Glutamatergic neuron (in vitro differentiated cells): ENCODE measurements around the gene C13orf46. TPM values are rescaled to one million over a fixed set of nuclear protein-coding genes. Genes with fewer than 3 reads are reported as not detected.

ENCODE experiments used
- DNase-seq: peaks from one replicate; pipeline ENCODE4 v3.0.0; 2022
- H3K27ac Mint-ChIP-seq: one replicate; pipeline ENCODE4 v1.8.0; 2020; ENCODE audit warnings: mild to moderate bottlenecking, mixed read lengths, inconsistent platforms; ENCODE audit not compliant: unreplicated experiment
- H3K27me3 Mint-ChIP-seq: one replicate; pipeline ENCODE4 v1.8.0; 2020; ENCODE audit warnings: mild to moderate bottlenecking, moderate library complexity, mixed read lengths, inconsistent platforms; ENCODE audit not compliant: unreplicated experiment
- H3K36me3 Mint-ChIP-seq: one replicate; pipeline ENCODE4 v1.8.0; 2020; ENCODE audit warnings: mild to moderate bottlenecking, mixed read lengths, inconsistent platforms; ENCODE audit not compliant: unreplicated experiment
- H3K4me1 Mint-ChIP-seq: one replicate; pipeline ENCODE4 v1.8.0; 2020; ENCODE audit warnings: mild to moderate bottlenecking, low read depth, mixed read lengths, inconsistent platforms; ENCODE audit not compliant: unreplicated experiment
- H3K4me3 Mint-ChIP-seq: one replicate; pipeline ENCODE4 v1.8.0; 2020; ENCODE audit warnings: mild to moderate bottlenecking, mixed read lengths, inconsistent platforms; ENCODE audit not compliant: unreplicated experiment
- H3K9me3 Mint-ChIP-seq: one replicate; pipeline ENCODE4 v1.8.0; 2020; ENCODE audit warnings: mild to moderate bottlenecking, moderate library complexity, mixed read lengths, inconsistent platforms; ENCODE audit not compliant: unreplicated experiment
- CTCF ChIP-seq: fragments of 200-600 bp; sonication (generic); IDR thresholded peaks from one replicate; pipeline ENCODE4 v1.5.0; 2021; ENCODE audit not compliant: partially characterized antibody, unreplicated experiment
- total RNA-seq: library from RNA; stranded (reverse); fragmentation: NEBNext Ultra II Directional; extraction: Animal tissue kit (Norgen Biotek cat#: 25700); gene quantifications from one replicate; pipeline ENCODE4 v1.2.1, GENCODE V29; 2021; ENCODE audit not compliant: unreplicated experiment

Gene C13orf46
- total RNA-seq, 1 donor from 2014 or later = 0.71 TPM

GRCh38 chr13:113927661-113928581 lies 46.0 kb downstream of the C13orf46 start:
- no peak for TF ChIP-seq CTCF
- H3K27ac Mint-ChIP-seq = no peak overlapping the region

DNA sequence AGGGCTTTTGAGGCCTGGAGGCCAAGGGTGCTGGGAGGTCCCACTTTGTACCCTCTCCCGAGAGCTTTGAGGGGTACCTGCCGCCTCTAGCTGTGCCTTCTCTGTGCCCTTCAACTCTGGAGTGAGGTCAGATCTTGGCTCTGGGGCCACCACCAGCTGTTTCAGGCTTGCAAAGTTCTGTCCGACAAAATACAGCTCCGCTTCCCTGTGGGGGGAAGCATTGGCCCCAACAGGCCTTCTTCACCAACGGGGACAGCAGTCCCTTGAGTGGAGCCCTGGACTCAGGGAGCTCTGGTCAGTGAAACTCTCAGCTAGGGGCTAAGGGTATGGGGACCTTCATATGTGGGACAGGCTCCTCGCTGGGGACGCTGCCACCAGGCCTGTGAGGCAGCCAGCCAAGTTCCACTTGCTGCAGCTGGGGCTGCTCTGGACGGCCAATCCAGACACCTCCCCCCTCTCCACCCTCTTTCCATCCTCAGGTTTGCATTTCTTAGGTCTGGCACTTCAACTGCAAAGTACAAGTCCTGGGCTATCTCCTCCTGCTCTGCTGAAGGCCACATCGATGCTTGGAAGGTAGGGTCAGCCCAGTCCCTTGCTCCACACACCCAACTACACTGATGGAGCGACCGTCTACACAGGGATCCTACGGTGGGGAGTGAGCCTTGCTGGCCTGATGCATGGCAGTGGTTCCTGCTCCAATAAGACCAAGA lies 46.8 kb downstream of the C13orf46 start:
- H3K4me3 Mint-ChIP-seq = no peak overlapping the region
- H3K36me3 Mint-ChIP-seq = peaks cover 16% of the 10 kb centered on the region
- H3K4me1 Mint-ChIP-seq = no peaks in the 10 kb centered on the region
- no peak for TF ChIP-seq CTCF
- peaks cover 11% of the 10 kb centered on the region for H3K9me3 Mint-ChIP-seq
- no peak overlapping the region for H3K27ac Mint-ChIP-seq
- H3K27me3 Mint-ChIP-seq = peaks cover 1% of the 10 kb centered on the region
- DNase-seq = no peak

More at GRCh38 chr13:113927661-113928581, 46.0 kb downstream of the C13orf46 start:
- Mint-ChIP-seq H3K4me3 (no peak overlapping the region), H3K4me1 (no peaks in the 10 kb centered on the region), H3K27me3 (peaks cover 1% of the 10 kb centered on the region), H3K9me3 (peaks cover 11% of the 10 kb centered on the region), H3K36me3 (peaks cover 15% of the 10 kb centered on the region)
- DNase-seq = no peak

DNA sequence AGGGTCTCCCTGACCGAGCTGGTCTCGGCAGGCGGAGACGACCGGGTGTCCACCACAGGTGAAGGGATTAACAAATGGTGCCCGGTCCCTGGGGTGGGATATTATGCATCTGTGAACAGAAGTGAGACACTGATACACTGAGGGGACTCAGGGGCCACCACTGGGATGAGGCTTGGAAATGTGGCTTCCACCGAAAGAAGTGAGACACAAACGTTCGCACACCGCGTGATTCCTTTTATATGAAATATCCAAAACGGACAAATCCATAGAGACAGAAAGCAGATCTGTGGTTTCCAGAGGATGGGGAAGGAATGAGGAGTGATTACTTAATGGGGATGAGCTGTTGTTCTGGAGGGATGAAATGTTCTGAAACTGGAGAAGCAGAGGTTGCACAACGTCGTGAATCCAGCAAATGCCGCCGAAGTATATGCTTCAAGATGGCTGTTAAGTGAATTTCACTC lies 47.5 kb downstream of the C13orf46 start:
- no peak for TF ChIP-seq CTCF
- DNase-seq = no peak
- Mint-ChIP-seq H3K36me3 (peaks cover 17% of the 10 kb centered on the region), H3K4me3 (no peak overlapping the region), H3K9me3 (peaks cover 8% of the 10 kb centered on the region), H3K4me1 (no peaks in the 10 kb centered on the region), H3K27me3 (peaks cover 1% of the 10 kb centered on the region), H3K27ac (no peak overlapping the region)

GRCh38 chr13:113924184-113924901 lies 49.5 kb downstream of the C13orf46 start:
- H3K27ac Mint-ChIP-seq = no peak overlapping the region
- no peak for TF ChIP-seq CTCF
- H3K27me3 Mint-ChIP-seq = peaks cover 3% of the 10 kb centered on the region
- H3K36me3 Mint-ChIP-seq = peaks cover 17% of the 10 kb centered on the region
- H3K9me3 Mint-ChIP-seq = peaks cover 11% of the 10 kb centered on the region
- no peak for DNase-seq
- H3K4me1 Mint-ChIP-seq = no peaks in the 10 kb centered on the region
- no peak overlapping the region for H3K4me3 Mint-ChIP-seq
